ENCODE results near the gene PPP2R5A.

The PPP2R5A gene

DNA sequence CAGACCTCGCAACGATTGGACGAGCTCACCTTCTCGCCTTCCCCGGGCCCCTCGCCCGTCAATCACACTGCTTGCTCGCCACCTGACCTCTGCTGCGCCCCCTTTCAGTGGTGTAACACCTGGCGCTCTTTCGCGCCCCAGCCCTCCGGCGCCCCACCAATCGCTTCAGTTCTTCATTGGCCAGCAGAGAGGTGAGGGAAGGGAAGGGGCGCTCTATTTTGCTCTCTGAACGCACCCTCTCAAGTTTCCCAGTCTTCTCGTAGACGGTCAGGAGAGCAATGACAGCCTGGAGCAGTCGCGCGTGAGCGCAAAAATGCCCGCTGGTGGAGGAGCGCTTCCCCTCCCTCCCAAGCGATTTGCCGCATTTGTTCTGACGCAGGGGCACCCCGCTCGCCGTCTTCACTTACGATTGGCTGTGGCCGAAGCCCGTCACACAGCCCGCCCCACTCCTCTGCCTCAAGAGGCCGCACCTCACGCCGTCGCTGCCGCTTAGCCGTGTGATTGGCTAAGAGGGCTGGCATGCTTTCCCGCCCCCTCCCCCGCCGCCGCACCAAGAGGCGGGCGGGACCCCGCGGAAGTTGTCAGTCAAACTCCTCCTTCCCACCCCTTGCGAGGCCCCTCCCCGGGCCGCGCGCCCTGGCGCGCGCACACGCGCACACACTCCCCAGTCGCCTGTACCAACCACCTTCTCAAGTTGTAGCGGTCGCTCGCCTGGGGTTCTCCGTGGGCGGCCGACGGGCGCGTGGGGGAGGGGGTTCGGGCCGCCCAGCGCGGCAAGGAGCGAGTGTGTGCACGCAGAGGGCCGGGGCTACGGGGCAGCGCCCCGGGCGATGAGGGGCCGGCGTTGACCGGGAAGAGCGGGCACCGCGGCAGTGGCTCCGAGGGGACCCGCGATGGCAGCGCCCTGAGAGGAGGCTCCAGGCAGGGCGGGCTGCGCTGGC lies at the start of gene PPP2R5A:
TSS of gene PPP2R5A (plus strand) at position 667 of the 941 bp plus-strand sequence. CDS start 701 bp downstream, outside the sequence.
- peak; percentile 92 for FAIRE-seq

DNA sequence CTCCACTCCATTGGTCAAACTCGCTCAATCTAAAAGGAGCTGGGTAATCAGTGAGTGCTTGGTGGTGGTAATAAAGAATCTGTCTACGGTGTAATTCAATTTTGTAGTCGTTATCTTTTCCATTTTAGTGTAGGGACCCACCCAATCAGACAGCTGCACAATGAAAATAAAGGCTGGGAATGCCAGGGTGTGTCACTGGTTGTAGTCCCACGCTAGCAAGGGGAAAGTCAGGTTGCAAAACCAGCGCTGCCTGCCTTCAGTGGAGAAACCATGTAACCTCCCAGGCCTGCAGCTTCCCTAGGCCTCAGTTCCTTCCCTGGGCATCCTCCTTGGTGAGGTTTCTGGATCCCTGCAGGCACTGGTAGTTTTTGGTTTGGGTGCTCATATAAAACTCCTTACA lies 49.4 kb upstream of the PPP2R5A start:
- no peak for FAIRE-seq

DNA sequence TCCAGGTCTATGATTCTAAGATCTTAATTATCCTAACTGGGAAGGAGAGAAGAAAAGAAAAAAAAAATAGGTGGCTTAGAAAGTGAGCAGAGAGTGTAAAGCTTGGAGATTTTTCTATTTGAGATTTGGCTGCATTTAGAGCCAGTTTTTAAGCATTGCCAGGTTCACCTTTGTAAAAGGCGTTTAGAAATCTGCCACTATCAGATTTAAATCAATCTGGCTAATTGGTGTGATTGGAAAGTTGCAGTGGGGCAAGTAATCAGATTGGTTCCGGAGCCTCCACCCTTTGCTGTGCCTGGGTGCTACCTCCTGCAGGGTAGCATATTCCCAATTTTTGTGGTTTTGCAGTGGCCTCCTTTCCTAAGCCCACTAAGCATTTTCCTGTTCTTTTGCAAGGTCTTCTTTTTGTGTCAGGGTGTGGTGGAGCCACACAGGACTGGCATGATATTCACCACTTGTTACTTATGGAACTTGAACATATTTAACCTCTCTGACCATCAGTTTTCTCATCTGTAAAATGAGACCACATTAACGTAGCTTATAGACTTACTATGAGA lies 48.5 kb upstream of the PPP2R5A start:
- no peak for FAIRE-seq

- FAIRE-seq = no peak
Measured at GRCh38 chr1:212237651-212238050, 47.6 kb upstream of the PPP2R5A start.

- FAIRE-seq = no peak
Measured at GRCh38 chr1:212238552-212238951, 46.7 kb upstream of the PPP2R5A start.

DNA sequence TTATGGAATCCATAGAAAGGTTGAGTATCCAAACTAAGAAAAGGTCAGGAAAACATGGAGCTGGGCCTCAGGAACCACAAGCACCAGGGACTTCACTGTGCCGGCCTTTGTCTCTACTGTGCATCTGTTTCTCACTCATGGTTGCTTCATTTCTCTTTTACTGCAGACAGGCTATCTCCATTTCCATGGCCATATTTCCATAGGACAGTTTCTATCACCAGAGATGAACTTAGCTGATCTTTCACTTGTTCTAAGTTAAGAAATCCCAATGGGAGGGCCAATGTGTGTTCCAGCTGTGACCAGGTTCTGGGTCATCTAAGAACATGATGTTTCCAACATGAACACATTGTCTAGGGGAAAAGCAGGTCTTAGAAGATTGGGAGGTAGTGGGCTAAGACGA lies 43.7 kb upstream of the PPP2R5A start:
- FAIRE-seq = no peak

GRCh38 chr1:212241957-212242287 lies 43.3 kb upstream of the PPP2R5A start:
- no peak for FAIRE-seq

- no peak for FAIRE-seq
Measured at GRCh38 chr1:212242288-212242984, 42.8 kb upstream of the PPP2R5A start.

GRCh38 chr1:212242985-212243308 lies 42.3 kb upstream of the PPP2R5A start:
- FAIRE-seq = no peak

DNA sequence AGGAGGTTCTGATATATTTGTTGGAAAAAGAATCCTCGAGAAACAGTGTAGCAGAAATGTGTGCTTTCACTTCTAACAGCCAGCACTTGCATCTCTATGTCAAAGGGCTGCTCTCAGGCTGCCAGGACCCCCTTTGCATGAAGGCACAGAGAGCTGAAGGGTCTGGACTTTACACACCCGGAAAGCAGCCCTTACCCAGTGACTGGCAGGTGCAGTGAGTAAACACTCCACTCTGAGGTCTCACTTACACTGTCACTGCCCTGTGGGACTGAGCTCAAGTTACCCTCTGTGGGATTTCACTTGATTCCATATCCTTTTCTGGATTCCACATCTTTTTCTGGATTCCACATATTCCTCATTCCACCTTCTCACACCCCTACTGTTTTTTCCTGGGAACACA lies 40.8 kb upstream of the PPP2R5A start:
- no peak for FAIRE-seq

DNA sequence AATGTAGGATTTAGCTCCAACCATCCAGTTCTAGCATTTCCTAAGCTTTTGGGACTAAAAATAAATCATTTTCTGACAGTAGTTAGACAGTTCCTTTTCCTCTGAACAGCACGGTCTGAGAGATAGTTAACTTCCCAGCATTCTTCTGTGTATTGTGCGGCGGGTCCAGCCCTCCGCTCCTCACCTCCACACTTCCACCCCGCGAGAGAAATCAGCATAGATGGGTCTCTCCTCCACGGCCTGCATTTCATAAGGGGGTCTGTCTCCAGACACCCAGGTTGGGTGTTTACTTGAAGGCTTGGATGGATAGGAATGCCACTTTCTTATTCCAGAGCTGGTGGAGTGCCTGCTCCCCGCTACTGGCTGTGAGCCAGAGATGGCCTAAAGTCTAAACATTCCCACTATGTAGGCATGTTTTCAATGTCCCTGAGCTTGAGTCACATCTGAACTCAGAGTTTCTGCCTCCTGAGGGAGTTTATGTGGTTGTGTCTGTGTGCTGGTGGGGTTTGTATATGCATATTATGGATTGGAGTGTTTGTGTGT lies 38.0 kb upstream of the PPP2R5A start:
- no peak for FAIRE-seq

DNA sequence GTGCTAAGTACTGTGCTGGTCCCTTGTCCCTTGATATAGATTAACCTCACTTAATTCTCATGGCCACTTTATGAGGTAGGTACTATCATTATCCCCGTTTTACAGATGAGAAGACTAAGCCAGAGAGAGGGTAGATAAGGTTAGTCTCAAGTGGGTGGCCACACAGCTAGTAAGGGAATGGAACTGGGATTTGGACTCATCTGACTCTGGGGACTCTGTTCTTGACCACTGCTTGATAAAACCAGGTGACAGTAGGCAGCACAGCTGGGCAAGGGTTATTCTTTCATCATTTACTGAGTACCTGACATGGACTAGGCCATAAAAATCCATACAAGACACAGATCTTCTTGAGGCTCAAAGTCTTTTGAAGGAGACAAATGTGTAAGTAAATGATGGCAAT lies 37.2 kb upstream of the PPP2R5A start:
- no peak for FAIRE-seq

DNA sequence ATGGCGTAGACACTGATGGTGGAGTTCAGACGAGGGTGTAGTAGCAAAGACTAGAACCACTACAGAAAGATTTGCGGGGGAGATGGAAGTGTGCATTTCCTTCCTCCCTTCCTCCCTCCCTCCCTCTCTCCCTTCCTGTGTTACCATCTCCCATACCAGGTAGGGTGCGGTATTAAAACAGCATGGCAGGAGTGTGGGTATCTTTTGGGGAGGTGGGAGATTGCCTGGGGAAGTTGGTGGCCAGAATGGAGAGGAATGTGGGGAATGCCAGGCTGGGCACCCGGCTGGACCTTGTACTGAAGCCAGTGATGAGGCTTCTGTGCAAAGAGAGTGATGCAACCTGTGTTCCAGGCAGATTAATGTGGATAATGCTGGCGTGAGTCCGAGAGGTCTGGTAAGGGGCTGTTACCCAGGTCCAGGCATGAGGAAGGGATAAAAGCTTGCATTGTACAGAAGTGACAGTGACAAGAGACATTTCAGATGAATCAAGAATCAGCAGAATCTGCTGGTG lies 30.3 kb upstream of the PPP2R5A start:
- no peak for FAIRE-seq

GRCh38 chr1:212255705-212256307 lies 29.4 kb upstream of the PPP2R5A start:
- FAIRE-seq = no peak

GRCh38 chr1:212256369-212256768 lies 28.8 kb upstream of the PPP2R5A start:
- FAIRE-seq = no peak

GRCh38 chr1:212257157-212257556 lies 28.1 kb upstream of the PPP2R5A start:
- no peak for FAIRE-seq

DNA sequence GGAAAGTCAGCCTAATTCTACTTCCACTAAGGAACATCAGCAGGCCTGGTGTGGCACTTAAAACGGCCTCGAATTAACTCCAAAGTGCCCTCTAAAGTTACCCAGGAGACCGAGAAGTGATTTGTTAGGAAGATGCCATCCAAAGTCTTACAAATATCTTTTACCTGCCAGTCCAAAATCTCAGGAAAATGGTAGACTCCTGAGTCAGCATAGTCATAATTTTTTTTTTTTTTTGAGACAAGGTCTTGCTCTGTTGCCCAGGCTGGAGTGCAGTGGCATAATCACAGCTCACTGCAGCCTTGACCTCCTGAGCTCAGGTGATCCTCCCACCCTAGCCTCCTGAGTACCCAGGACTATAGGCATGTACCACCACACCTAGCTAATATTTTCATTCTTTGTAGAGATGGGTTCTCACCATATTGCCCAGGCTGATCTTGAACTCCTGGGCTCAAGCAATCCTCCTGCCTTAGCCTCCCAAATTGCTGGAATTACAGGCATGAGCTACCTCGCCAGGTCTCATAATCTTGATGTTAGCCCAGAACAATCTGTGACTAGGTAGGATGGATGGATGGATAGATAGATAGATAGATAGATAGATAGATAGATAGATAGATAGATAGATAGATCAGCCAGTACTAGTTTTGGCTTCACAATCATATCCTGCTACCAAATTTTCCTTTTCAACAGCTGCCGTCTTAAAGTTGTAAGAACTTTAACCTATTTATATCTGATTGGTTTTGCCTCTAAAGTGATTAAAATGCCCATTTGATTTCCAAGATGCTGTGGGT lies 25.3 kb upstream of the PPP2R5A start:
- FAIRE-seq = no peak

DNA sequence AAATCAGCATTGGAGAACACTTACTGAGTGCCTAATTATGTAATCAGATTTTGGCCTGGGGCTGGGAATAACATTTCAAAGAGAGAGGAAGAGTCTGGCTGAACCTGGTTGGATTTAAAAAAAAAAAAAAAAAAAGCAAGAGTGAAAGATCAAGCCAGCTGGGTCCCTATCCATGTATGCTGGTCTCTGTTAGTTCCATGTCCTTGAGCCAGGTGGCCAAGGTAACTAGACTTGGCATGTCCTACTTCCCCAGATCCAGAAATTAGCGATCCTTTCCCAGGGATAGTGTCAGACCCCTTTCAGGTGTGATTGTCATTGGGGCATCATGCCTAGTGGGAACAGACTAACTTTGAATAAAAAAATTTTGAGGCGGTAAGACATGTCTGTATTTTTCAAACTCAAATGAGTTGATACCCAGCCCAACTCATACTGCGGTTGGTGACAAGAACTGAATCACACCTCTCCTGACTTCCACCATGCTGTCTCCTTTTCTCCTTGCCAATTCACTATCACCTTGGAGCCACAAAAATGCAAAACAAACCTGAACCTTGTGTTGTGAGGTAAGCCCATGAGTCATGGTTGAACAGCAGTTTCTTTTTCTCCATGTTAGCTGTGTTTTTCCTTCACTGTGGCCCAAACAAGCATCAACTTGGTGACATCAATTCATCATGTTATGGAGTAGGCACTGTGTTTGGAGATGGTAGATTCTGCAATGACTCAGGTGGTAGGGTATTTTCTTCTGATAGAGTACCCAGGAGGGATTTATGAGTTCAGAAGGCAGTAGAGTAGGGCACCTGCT lies 24.5 kb upstream of the PPP2R5A start:
- no peak for FAIRE-seq

GRCh38 chr1:212261361-212261929 lies 23.8 kb upstream of the PPP2R5A start:
- FAIRE-seq = no peak

GRCh38 chr1:212267017-212267416 lies 18.2 kb upstream of the PPP2R5A start:
- FAIRE-seq = peak; percentile 95

GRCh38 chr1:212267460-212267859 lies 17.8 kb upstream of the PPP2R5A start:
- no peak for FAIRE-seq
